H1 (cell line): ENCODE results near the gene F7. TPM values are rescaled to one million over a fixed set of nuclear protein-coding genes. Genes with fewer than 3 reads are reported as not detected.
A peak's percentile ranks its signal among the peaks of the same experiment; 100 is the strongest.

Experiments used
- CTCF ChIA-PET: fragments of 300-600 bp; sonication (Branson Sonifier 250); formaldehyde crosslinking; loops from one replicate; lab custom pipeline; 2021; ENCODE audit not compliant: partially characterized antibody; lab: Charles Lee
- POLR2A ChIA-PET: fragments of 300-600 bp; sonication (Branson Sonifier 250); formaldehyde crosslinking; loops from one replicate; lab custom pipeline; 2021; ENCODE audit warnings: inconsistent platforms; ENCODE audit not compliant: partially characterized antibody; lab: Charles Lee
- DNase-seq, 2 experiments: peaks; one replicate each; pipeline versions ENCODE4 v3.0.0 to v3.0.0-alpha.2; 2010 to 2022; ENCODE audit warnings: low spot score in 2 of 2, low read depth in 1 of 2, mixed read lengths in 1 of 2
- FAIRE-seq: peaks from 2 replicates; lab custom pipeline; 2011; peaks lifted over from hg19 to GRCh38; lab: Jason Lieb, UNC
- H2AFZ ChIP-seq: 2 replicates; pipeline ENCODE4 v1.8.1; 2012; ENCODE audit warnings: low read length, inconsistent platforms
- H2AK5ac ChIP-seq: 2 replicates; pipeline ENCODE4 v1.6.1; 2013; ENCODE audit warnings: low read depth, low read length
- H2BK120ac ChIP-seq: replicated peaks from 2 replicates; pipeline ENCODE3; 2013; ENCODE audit warnings: low read depth, low read length, inconsistent platforms
- H2BK12ac ChIP-seq: 2 replicates; pipeline ENCODE4 v1.6.1; 2013; ENCODE audit warnings: low read depth, low read length
- H2BK15ac ChIP-seq: 2 replicates; pipeline ENCODE4 v1.6.1; 2013; ENCODE audit warnings: low read length
- H2BK20ac ChIP-seq: 2 replicates; pipeline ENCODE4 v1.6.1; 2013; ENCODE audit warnings: low read length
- H2BK5ac ChIP-seq: 2 replicates; pipeline ENCODE4 v1.6.1; 2013; ENCODE audit warnings: low read depth, low read length
- H3K14ac ChIP-seq: 2 replicates; pipeline ENCODE4 v1.6.1; 2013; ENCODE audit warnings: inconsistent platforms; ENCODE audit not compliant: insufficient read length
- H3K18ac ChIP-seq: 2 replicates; pipeline ENCODE4 v1.6.1; 2013; ENCODE audit warnings: low read length; ENCODE audit errors: extremely low read depth
- H3K23ac ChIP-seq: 2 replicates; pipeline ENCODE4 v1.6.1; 2013; ENCODE audit warnings: inconsistent platforms; ENCODE audit not compliant: insufficient read length
- H3K23me2 ChIP-seq: 2 replicates; pipeline ENCODE4 v1.6.1; 2013; ENCODE audit warnings: low read depth, low read length
- H3K27ac ChIP-seq: 2 replicates; pipeline ENCODE4 v1.6.1; 2011; ENCODE audit warnings: low read depth, low read length, inconsistent platforms
- H3K27me3 ChIP-seq, 4 experiments: replicated peaks in 1 of 4; 1 replicate in 1 of 4; 2 replicates in 3 of 4; pipeline versions ENCODE4 v1.6.1 to v1.8.1; 2011 to 2013; ENCODE audit warnings: low read length in 3 of 4, mild to moderate bottlenecking in 3 of 4, inconsistent platforms in 2 of 4, mixed read lengths in 2 of 4, moderate library complexity in 1 of 4; ENCODE audit not compliant: control insufficient read depth in 3 of 4, insufficient read depth in 3 of 4; ENCODE audit errors: extremely low read depth in 1 of 4
- H3K36me3 ChIP-seq, 4 experiments: 2 replicates each; pipeline versions ENCODE4 v1.6.1 to v1.8.1; 2011 to 2013; ENCODE audit warnings: mild to moderate bottlenecking in 4 of 4, low read length in 3 of 4, moderate library complexity in 2 of 4, control low read depth in 1 of 4, inconsistent platforms in 1 of 4; ENCODE audit not compliant: insufficient read depth in 4 of 4, control insufficient read depth in 2 of 4
- H3K4ac ChIP-seq: replicated peaks from 2 replicates; pipeline ENCODE3; 2013; ENCODE audit warnings: low read length, low read depth, mixed read lengths, inconsistent platforms; ENCODE audit not compliant: insufficient read length
- H3K4me1 ChIP-seq, 4 experiments: replicated peaks in 1 of 4; 1 replicate in 1 of 4; 2 replicates in 3 of 4; pipeline versions ENCODE4 v1.6.1 to v1.8.1; 2011 to 2013; ENCODE audit warnings: low read length in 3 of 4, inconsistent platforms in 2 of 4, mixed read lengths in 1 of 4; ENCODE audit not compliant: insufficient read depth in 4 of 4, control insufficient read depth in 3 of 4
- H3K4me2 ChIP-seq, 2 experiments: 2 replicates each; pipeline versions ENCODE4 v1.6.1 to v1.8.1; 2011 to 2013; ENCODE audit warnings: low read depth in 2 of 2, low read length in 2 of 2, control low read depth in 1 of 2, inconsistent platforms in 1 of 2, mild to moderate bottlenecking in 1 of 2; ENCODE audit not compliant: insufficient read depth in 1 of 2
- H3K4me3 ChIP-seq, 4 experiments: fragments of 200-600, 300-600 bp in 1 of 4; sonication (generic), shearing (Covaris generic), sonication (Bioruptor Twin) in 1 of 4; 2 replicates each; pipeline versions ENCODE4 v1.5.1 to v1.8.1; 2011 to 2016; ENCODE audit warnings: low read length in 4 of 4, low read depth in 3 of 4, control low read depth in 2 of 4, inconsistent platforms in 2 of 4, mild to moderate bottlenecking in 2 of 4, mixed read lengths in 1 of 4, moderate library complexity in 1 of 4; ENCODE audit not compliant: insufficient read depth in 2 of 4; ENCODE audit errors: extremely low read depth in 1 of 4
- H3K56ac ChIP-seq: replicated peaks from 2 replicates; pipeline ENCODE3; 2013; ENCODE audit warnings: low read depth, mild to moderate bottlenecking, mixed read lengths, low read length, inconsistent platforms; ENCODE audit not compliant: insufficient read length
- H3K79me1 ChIP-seq: 2 replicates; pipeline ENCODE4 v1.6.1; 2013; ENCODE audit warnings: low read depth, low read length, control low read depth
- H3K79me2 ChIP-seq, 2 experiments: 2 replicates each; pipeline versions ENCODE4 v1.6.1 to v1.8.1; 2012 to 2013; ENCODE audit warnings: low read length in 2 of 2, mild to moderate bottlenecking in 2 of 2, inconsistent platforms in 1 of 2; ENCODE audit not compliant: insufficient read depth in 2 of 2, control insufficient read depth in 1 of 2
- H3K9ac ChIP-seq, 4 experiments: replicated peaks in 1 of 4; 1 replicate in 1 of 4; 2 replicates in 3 of 4; pipeline versions ENCODE4 v1.6.1 to v1.8.1; 2011 to 2013; ENCODE audit warnings: low read depth in 3 of 4, low read length in 3 of 4, control low read depth in 2 of 4, mild to moderate bottlenecking in 2 of 4, moderate library complexity in 2 of 4, inconsistent platforms in 1 of 4; ENCODE audit errors: extremely low read depth in 1 of 4
- H3K9me3 ChIP-seq, 2 experiments: 2 replicates each; pipeline versions ENCODE4 v1.6.1 to v1.8.1; 2012 to 2013; ENCODE audit warnings: mild to moderate bottlenecking in 2 of 2, moderate library complexity in 2 of 2, control low read depth in 1 of 2, inconsistent platforms in 1 of 2, low read depth in 1 of 2, low read length in 1 of 2, mixed read lengths in 1 of 2; ENCODE audit not compliant: insufficient read depth in 2 of 2
- H4K20me1 ChIP-seq, 2 experiments: replicated peaks in 1 of 2; 2 replicates each; pipeline versions ENCODE3 to v1.8.1; 2011 to 2013; ENCODE audit warnings: inconsistent platforms in 2 of 2, low read length in 2 of 2, mild to moderate bottlenecking in 1 of 2; ENCODE audit not compliant: insufficient read depth in 2 of 2, control insufficient read depth in 1 of 2
- H4K5ac ChIP-seq: 2 replicates; pipeline ENCODE4 v1.6.1; 2013; ENCODE audit warnings: low read length, low read depth, mixed read lengths, inconsistent platforms; ENCODE audit not compliant: insufficient read length
- H4K8ac ChIP-seq: 2 replicates; pipeline ENCODE4 v1.8.0; 2013; ENCODE audit warnings: mild to moderate bottlenecking, moderate library complexity, low read length, inconsistent platforms; ENCODE audit not compliant: insufficient read depth; ENCODE audit errors: extremely low read depth
- H4K91ac ChIP-seq: replicated peaks from 2 replicates; pipeline ENCODE3; 2013; ENCODE audit warnings: low read length, mixed read lengths, inconsistent platforms; ENCODE audit not compliant: insufficient read length
- EZH2 ChIP-seq: fragments of 200-600 bp; sonication (generic); IDR thresholded peaks from 2 replicates; pipeline ENCODE4 v1.7.1; 2012; ENCODE audit warnings: low read depth, mild to moderate bottlenecking, moderate library complexity, low read length, inconsistent platforms; ENCODE audit not compliant: severe bottlenecking
- KDM4A ChIP-seq: IDR thresholded peaks from one replicate; pipeline ENCODE4 v1.7.1; 2012; ENCODE audit warnings: low read depth, mild to moderate bottlenecking, moderate library complexity, low read length, inconsistent platforms; ENCODE audit not compliant: severe bottlenecking
- SUZ12 ChIP-seq: fragments of 200-600 bp; sonication (generic); IDR thresholded peaks from 2 replicates; pipeline ENCODE4 v1.6.1; 2012; ENCODE audit warnings: mild to moderate bottlenecking, inconsistent platforms, low read length, moderate library complexity, mixed read lengths
- WGBS, 2 experiments: shearing (Covaris generic) in 1 of 2; methylation state at CpG; one replicate each; pipeline versions ENCODE4 v1.1.6 to v1.1.7; 2013 to 2015; ENCODE audit warnings: low lambda C conversion rate in 2 of 2, mixed read lengths in 2 of 2, inconsistent platforms in 1 of 2, low coverage in 1 of 2, missing lambda C conversion rate in 1 of 2; ENCODE audit not compliant: insufficient replicate concordance in 2 of 2, insufficient coverage in 1 of 2, insufficient read length in 1 of 2; ENCODE audit errors: extremely low coverage in 1 of 2, missing lambda C conversion rate in 1 of 2; 5-methylcytosine and 5-hydroxymethylcytosine counted together
- polyA plus RNA-seq, 7 experiments: library from polyadenylated mRNA; depleted of rRNA in 3 of 7; stranded (reverse) in 5 of 7; unstranded in 2 of 7; fragments of >200 nt in 5 of 7; fragments of 200-250 nt in 2 of 7; gene quantifications; 1 replicate in 5 of 7; 2 replicates in 1 of 7; 4 replicates in 1 of 7; pipeline versions ENCODE4 v1.2.1 to v1.2.3, GENCODE V29; 2011 to 2013; ENCODE audit warnings: missing spikeins in 2 of 7, mixed read lengths in 2 of 7
- total RNA-seq: library from RNA; stranded (reverse); fragmentation: NEBNext Ultra II Directional; extraction: Animal tissue kit (Norgen Biotek cat#: 25700); gene quantifications from 2 replicates; pipeline ENCODE4 v1.2.1, GENCODE V29; 2021

F7 gene
- total and polyA plus RNA-seq, 2 of the 8 experiments (the other 6 are each of a cell fraction or from before 2014, with no cell fraction given), result 0.43 to 0.98 TPM

DNA sequence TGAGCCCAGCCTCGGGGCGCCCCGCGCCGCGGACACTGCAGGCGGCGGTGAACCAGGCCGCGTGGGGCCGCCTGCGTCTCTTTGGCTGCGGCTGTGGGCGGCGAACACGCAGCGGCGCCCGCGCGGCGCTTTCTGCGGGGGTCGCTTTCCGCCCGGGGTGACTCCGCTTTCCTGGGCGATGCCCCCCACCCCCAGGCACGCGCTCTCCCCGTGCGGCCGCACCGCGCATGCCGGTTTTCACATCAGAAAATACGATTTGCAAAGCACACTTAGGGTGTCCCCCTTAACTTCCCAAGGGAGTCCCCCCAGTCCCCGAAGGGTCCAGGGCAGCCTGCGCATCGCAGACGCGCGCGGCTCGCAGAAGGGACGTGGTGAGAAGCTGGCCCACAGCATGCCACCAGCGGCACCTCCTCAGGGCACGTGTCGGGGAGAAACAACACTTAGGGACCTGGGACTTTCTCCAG is 5.3 kb downstream of the F7 start:
- H3K79me2 ChIP-seq, result no peaks in the 10 kb centered on the region
- no peak overlapping the region for H2AFZ ChIP-seq

More for the DNA sequence above, 5.3 kb downstream of the F7 start:
- Histone ChIP-seq H3K27me3 (peaks cover 21 to 24% (median 23%) of the 10 kb centered on the region in 4 experiments; a peak in 6 of 7 replicates), H2BK12ac (no peak overlapping the region), H3K4me1 (peaks cover 0 to 8% (median 4%) of the 10 kb centered on the region in 4 experiments; a peak in 6 of 7 replicates), H3K14ac (no peak overlapping the region), H3K23ac (no peak overlapping the region), H4K8ac (0 out of 2 replicates have a peak overlapping the region, but pooled peaks have one; percentile 51), H3K79me1 (no peaks in the 10 kb centered on the region), H3K36me3 (peaks cover 0 to 5% (median 0%) of the 10 kb centered on the region in 4 experiments; a peak in 1 of 8 replicates), H3K56ac (no peak overlapping the region), H2BK20ac (no peak overlapping the region), H3K4me2 (peak overlapping the region; percentile 71 to 79), H2BK120ac (no peak overlapping the region), H3K27ac (no peak overlapping the region), H3K9me3 (peaks cover 4 to 6% of the 10 kb centered on the region in 2 experiments; a peak in 2 of 4 replicates), H2BK15ac (no peak overlapping the region), H3K4me3 (peak overlapping the region; percentile 28 to 64 (median 32)), H2AK5ac (no peak overlapping the region), H3K9ac (no peak overlapping the region), H3K4ac (no peak overlapping the region), H3K23me2 (peaks cover 12% of the 10 kb centered on the region; the same call in 1 of the 2 replicates), H2BK5ac (no peak overlapping the region), H4K91ac (no peak overlapping the region), H3K18ac (no peak overlapping the region; the same call in 1 of the 2 replicates), H4K5ac (no peak overlapping the region), H4K20me1 (no peaks in the 10 kb centered on the region)
- ChIA-PET POLR2A (interaction anchor here (1.2 to 1.7 kb wide), 2 partner anchors 9 to 16 kb away, joined by 3 to 5 read pairs; no protein-coding TSS in a partner anchor), CTCF (no interaction called here)
- no peak for FAIRE-seq
- no peak for DNase-seq
- TF ChIP-seq SUZ12, result peak; percentile 9; the same call in 1 of the 2 replicates
- no peak for TF ChIP-seq EZH2
- peak; percentile 25 for TF ChIP-seq KDM4A
- WGBS, 2 experiments, result 40% methylated on average over 39 of the region's 49 CpGs; no CpG with 5 or more reads in 1 of the 2 experiments
